Stimulated activated naive CD8-positive, alpha-beta T cell treated with anti-CD3 and anti-CD28 coated beads, Interleukin-15, amount 100 ng/mL, for 72 hours (primary cell): ENCODE results near the gene KANSL1.

Source experiments
- ATAC-seq: fragments of 150-1000 bp; cut with Tn5 transposase; 2 replicates; pipeline ENCODE4 v1.10.0; 2021; ENCODE audit warnings: mild to moderate bottlenecking, moderate library complexity
- DNase-seq, 2 donors: peaks; one replicate each; pipeline ENCODE4 v3.0.0; 2021 to 2022
- H3K27ac Mint-ChIP-seq, 2 donors: one replicate each; pipeline ENCODE4 v1.8.0; 2022; ENCODE audit warnings: mild to moderate bottlenecking in 2 of 2, mixed read lengths in 2 of 2, moderate library complexity in 2 of 2
- H3K27me3 Mint-ChIP-seq: one replicate; pipeline ENCODE4 v1.8.0; 2022; ENCODE audit warnings: mixed read lengths
- H3K4me1 Mint-ChIP-seq: one replicate; pipeline ENCODE4 v1.8.0; 2022; ENCODE audit warnings: mild to moderate bottlenecking, mixed read lengths
- H3K4me3 Mint-ChIP-seq, 2 donors: one replicate each; pipeline ENCODE4 v1.8.0; 2022; ENCODE audit warnings: mild to moderate bottlenecking in 2 of 2, mixed read lengths in 2 of 2, moderate library complexity in 1 of 2
- H3K9me3 Mint-ChIP-seq, 2 donors: one replicate each; pipeline ENCODE4 v1.8.0; 2022; ENCODE audit warnings: mixed read lengths in 2 of 2

Gene KANSL1

DNA sequence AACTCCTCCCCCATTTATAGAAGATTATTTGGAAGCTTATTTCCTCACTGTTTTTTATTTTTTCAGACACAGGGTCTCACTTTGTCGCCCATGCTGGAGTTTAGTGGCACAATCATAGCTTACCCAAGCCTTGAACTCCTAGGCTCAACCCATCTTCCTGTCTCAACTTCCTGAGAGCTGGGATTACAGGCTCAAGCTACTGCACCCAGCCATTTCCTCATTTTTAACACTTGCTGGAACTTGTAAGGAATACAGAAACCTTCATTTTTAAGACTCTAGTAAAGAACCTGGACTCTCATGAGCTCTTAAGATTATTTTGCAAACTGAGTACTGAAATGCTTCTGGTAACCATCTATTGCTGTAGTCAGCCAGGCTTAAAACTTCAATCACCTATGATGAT is 29.9 kb downstream of the KANSL1 start:
- Mint-ChIP-seq H3K27me3 (no peaks in the 10 kb centered on the region), H3K27ac (peak overlapping the region in 1 of 2 donors; percentile 2), H3K4me1 (peaks cover 83% of the 10 kb centered on the region), H3K4me3 (no peak overlapping the region), H3K9me3 (no peaks in the 10 kb centered on the region)
- no peak for ATAC-seq
- no peak for DNase-seq

DNA sequence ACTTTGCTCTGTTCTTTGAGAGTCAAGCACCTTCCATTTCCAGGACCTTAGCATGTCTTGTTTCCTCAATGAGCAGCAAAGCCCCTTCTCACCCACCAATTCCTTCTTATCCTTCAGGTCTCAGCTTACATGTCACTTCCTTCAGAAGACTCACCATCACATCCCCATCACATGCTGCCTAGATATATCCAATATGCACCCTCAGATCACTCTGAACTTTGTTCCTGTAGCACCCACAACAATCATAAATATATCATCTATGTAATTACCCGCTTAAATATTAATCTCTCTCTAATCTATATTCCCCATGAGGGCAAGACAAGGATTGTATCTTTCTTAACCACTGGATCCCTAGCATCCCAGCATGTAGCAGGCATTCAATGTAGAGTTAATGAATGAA is 30.4 kb downstream of the KANSL1 start:
- H3K4me1 Mint-ChIP-seq = peaks cover 82% of the 10 kb centered on the region
- DNase-seq = no peak
- H3K9me3 Mint-ChIP-seq = no peaks in the 10 kb centered on the region
- no peak for ATAC-seq
- H3K27ac Mint-ChIP-seq = peak overlapping the region in 1 of 2 donors; percentile 5
- H3K27me3 Mint-ChIP-seq = no peaks in the 10 kb centered on the region
- no peak overlapping the region for H3K4me3 Mint-ChIP-seq

DNA sequence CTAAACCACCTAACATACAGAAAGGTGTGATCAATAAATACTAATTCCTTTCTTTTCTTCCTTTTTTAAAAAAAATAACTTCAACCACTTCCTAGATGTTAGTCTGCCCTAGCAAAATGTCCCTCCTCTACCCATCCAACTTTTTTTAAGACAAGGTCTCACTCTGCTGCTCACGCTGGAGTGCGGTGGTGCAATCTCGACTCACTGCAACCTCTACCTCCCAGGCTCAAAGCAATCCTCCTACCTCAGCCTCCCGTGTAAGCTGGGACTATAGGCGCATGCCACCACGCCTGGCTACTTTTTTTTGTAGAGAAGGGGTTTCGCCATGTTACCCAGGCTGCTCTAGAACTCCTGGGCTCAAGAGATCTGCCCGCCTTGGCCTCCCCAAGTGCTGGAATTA is 33.1 kb downstream of the KANSL1 start:
- Mint-ChIP-seq H3K27me3 (no peaks in the 10 kb centered on the region), H3K9me3 (no peaks in the 10 kb centered on the region), H3K4me3 (no peak overlapping the region), H3K4me1 (peaks cover 91% of the 10 kb centered on the region), H3K27ac (peak overlapping the region; percentile 2 to 59)
- DNase-seq (no peak), ATAC-seq (no peak)

DNA sequence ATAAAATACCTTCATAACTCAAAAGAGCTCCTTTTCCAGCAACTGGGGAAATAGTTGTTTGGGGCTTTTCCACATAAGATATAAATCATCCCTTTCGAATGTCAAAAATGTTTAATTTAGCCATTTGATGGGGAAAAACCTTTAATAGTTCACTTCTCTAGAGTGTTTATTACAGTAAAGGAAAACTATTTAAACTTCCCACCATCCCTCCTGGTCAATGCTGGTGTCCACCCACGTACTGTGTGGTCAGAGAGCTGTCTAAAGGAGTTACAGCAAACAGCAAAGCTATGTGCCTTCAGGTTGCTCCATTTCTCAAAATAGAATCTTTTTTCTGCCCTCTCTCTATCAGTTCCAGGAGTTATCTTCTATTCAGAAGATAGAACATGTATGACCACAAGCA is 33.5 kb downstream of the KANSL1 start:
- DNase-seq (no peak), ATAC-seq (no peak)
- peaks cover 89% of the 10 kb centered on the region for H3K4me1 Mint-ChIP-seq
- peak overlapping the region in 1 of 2 donors; percentile 59 for H3K27ac Mint-ChIP-seq
- no peaks in the 10 kb centered on the region for H3K27me3 Mint-ChIP-seq
- no peaks in the 10 kb centered on the region for H3K9me3 Mint-ChIP-seq
- no peak overlapping the region for H3K4me3 Mint-ChIP-seq

DNA sequence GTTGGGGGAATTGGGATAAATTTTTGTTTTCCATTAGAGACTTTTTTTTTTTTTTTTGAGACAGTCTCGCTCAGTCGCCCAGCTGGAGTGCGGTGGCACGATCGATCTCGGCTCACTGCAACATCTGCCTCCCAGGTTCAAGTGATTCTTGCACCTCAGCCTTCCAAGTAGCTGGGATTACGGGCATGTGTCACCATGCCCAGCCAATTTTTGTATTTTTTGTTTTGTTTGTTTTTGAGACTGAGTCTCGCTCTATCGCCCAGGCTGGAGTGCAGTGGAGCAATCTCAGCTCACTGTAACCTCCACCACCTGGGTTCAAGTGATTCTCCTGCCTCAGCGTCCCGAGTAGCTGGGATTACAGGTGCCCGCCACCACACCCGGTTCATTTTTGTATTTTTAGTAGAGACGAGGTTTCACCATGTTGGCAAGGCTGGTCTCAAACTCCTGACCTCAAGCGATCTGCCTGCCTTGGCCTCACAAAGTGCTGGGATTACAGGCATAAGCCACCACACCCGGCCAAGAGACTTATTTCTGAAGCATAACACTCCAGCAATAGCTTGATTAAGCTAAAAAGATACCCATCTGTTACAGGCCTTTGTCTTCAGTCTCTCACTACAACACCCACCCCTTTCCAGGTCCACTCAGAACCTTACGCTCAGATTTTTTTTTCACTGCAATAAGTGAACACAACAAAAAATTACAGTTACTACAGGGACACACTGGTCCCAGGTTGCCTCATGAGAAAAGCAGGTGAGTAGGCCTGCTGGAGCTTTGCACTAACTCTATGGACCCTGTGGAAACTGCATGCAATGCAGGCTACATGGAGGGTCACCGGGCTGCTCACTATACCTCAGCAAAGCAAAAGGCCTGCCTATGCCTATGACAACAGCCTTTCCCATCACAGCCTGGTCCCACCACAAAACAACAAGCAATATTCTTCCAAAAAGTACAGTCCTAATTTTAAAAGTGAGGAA is 34.6 kb downstream of the KANSL1 start:
- ATAC-seq = no peak

DNA sequence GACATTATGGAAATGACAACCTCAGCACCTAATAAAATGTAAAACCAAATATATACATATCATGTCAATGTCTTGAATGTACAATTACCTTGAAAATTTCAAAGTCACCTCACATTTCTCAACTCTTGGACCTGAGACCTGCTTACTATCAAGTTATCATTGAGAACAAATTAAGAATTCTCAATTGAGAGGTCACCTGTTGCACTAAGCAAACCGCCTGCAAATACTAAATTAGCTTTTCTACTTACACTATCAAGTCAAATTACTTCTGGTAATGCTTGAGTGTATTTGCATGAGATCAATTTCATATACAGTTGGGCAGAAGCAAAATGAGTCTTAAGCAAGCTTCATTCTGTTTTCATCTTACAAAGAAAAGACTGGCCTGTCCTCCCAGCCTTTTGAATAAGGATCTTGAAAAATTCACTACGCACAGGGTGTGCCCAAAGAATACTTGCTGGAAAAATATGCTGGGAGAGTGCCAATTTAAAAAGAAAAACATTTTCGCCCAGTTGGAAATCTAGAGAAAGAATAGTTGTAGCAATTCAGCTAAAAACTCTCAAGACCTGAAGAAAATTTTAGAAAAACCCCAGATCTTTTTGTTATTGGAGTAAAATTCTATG is 35.7 kb downstream of the KANSL1 start:
- no peak for DNase-seq
- Mint-ChIP-seq H3K9me3 (no peaks in the 10 kb centered on the region), H3K4me3 (peak overlapping the region; percentile 6 to 49)

More for the DNA sequence above, 34.6 kb downstream of the KANSL1 start:
- Mint-ChIP-seq H3K9me3 (no peaks in the 10 kb centered on the region), H3K27me3 (no peaks in the 10 kb centered on the region), H3K27ac (peak overlapping the region; percentile 34 to 55), H3K4me3 (peak overlapping the region; percentile 2), H3K4me1 (peaks cover 89% of the 10 kb centered on the region)
- DNase-seq = no peak

DNA sequence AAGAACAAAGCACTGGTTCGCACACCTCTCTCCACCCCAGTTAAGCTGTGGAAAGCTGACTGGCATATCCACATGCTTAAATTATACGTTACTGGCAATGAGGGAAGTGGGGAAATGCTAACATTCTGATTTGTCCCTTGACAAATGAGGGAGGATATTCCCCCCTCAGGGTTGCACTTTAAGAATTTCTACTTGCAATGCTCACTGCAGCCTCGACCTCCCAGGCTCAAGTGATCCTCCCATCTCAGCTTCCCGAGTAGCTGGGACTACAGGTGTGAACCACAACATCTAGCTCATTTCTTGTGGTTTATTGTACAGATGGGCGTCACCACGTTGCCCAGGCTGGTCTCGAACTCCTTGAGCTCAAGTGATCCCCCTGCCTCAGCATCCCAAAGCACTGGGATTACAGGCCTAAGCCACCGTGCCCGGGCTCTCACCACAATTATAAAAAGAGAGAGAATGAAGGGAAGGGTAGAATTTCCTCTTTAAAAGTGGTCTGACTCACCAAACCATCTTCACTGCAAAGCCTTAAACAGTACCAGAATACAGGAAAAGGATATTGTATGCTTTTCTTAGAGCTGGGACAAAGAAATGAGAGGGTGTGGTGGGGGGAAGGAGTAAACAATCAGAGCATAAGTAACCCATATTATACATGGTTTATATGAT is 38.9 kb downstream of the KANSL1 start:
- ATAC-seq (peak; percentile 60), DNase-seq (peak in 1 of 2 donors; percentile 53)
- H3K4me1 Mint-ChIP-seq = peaks cover 90% of the 10 kb centered on the region
- H3K4me3 Mint-ChIP-seq = peak overlapping the region; percentile 71 to 72
- no peaks in the 10 kb centered on the region for H3K9me3 Mint-ChIP-seq
- H3K27ac Mint-ChIP-seq = peak overlapping the region; percentile 68 to 91
- no peaks in the 10 kb centered on the region for H3K27me3 Mint-ChIP-seq

More for the DNA sequence above, 35.7 kb downstream of the KANSL1 start:
- no peak for ATAC-seq
- Mint-ChIP-seq H3K27me3 (no peaks in the 10 kb centered on the region), H3K4me1 (peaks cover 89% of the 10 kb centered on the region), H3K27ac (peak overlapping the region in 1 of 2 donors; percentile 89)

DNA sequence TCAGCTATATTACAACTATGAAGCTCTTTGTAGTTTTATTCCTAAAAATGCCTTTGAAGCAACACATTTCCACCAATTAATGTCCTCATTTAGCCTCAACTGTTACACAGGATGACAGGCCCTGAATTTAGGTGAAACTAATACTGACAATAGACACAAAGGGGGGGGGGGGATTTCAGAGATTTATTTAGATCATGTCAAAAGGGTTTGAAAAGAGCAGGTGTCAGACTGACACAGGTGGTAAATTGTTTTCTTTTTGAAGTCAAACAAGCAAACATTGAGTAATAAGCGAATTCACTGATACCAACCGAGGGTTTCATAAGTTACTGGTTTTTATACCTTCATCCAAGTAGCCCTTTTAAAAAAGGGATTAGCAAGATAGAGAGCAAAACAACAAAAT is 40.8 kb downstream of the KANSL1 start:
- no peak for DNase-seq
- ATAC-seq = no peak
- Mint-ChIP-seq H3K4me1 (peaks cover 92% of the 10 kb centered on the region), H3K9me3 (no peaks in the 10 kb centered on the region), H3K4me3 (peak overlapping the region; percentile 4 to 16), H3K27me3 (no peaks in the 10 kb centered on the region), H3K27ac (peak overlapping the region; percentile 38 to 55)

DNA sequence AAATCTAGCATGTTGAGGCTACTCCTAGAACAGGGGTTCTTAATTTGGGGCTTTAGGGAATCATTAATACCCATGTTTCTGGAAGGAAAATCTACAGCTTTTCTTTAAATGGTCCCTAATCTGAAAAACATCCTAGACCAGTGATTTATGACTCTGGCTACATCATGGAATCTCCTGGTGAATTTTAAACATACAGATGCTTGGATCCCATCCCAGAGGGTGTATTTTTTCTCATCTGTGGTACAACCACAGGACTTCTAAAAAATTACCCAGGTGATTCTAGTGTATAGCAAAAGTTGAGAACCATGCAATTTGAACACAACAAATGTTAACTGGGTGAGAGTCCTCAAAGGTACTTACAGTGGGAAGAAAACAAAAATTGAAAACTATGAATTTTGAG is 41.5 kb downstream of the KANSL1 start:
- ATAC-seq = no peak
- no peak overlapping the region for H3K4me3 Mint-ChIP-seq

DNA sequence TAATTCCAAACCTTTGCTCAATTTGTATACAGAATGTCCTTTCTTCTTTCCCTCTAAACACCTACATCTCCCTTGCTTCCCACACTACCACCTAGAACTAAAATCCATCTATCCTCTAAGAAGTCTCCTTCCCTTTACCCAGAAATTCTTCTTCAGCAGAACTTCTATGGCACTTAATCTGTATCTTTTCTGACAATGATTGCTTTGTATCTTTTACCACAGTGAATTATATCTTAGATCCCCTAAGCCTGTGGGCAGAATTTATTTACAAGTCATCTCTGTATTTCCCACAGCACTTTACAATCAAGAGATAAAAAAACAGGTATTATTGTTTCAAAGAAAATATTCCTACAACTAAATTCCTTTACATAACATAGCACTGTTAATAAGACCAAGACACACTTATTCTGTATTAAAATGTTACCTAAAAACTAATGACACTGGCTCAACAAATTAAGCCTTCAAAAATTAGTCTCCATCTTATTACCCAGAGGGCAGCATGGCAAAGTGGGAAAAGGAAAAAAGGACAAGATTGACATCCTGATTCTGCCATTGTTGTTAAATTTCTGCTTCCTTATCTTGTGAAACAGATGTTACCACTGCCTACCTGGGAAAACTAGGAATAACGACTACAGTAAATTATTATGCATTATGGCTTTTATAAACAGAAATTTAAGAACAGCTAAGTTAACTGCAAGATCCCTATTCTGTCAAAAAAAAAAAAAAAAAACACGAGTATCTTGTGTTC is 42.8 kb downstream of the KANSL1 start:
- H3K4me1 Mint-ChIP-seq = peaks cover 92% of the 10 kb centered on the region
- no peaks in the 10 kb centered on the region for H3K27me3 Mint-ChIP-seq
- no peak overlapping the region for H3K27ac Mint-ChIP-seq

More for the DNA sequence above, 41.5 kb downstream of the KANSL1 start:
- Mint-ChIP-seq H3K27ac (no peak overlapping the region), H3K4me1 (peaks cover 92% of the 10 kb centered on the region), H3K9me3 (no peaks in the 10 kb centered on the region), H3K27me3 (no peaks in the 10 kb centered on the region)
- no peak for DNase-seq

DNA sequence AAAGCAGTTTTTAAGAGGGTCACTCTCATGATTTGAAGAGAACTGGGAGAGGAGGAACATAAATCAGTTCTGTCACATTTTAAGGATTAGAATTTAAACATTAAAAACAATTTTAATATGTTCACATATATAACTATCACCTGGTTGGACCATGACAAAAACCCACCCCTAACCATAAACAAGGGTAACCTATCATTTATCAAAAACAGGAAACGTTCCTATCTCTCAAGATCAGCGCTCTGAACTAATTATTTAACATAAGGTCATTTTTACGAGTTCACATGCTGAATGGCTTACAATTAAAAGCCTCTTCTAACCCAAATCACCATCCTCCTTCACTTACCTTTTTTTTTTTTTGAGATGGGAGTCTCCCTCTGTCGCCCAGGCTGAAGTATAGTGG is 45.0 kb downstream of the KANSL1 start:
- Mint-ChIP-seq H3K27me3 (no peaks in the 10 kb centered on the region), H3K4me3 (no peak overlapping the region), H3K27ac (no peak overlapping the region), H3K9me3 (no peaks in the 10 kb centered on the region), H3K4me1 (peaks cover 92% of the 10 kb centered on the region)
- DNase-seq (no peak), ATAC-seq (no peak)

More for the DNA sequence above, 42.8 kb downstream of the KANSL1 start:
- Mint-ChIP-seq H3K4me3 (no peak overlapping the region), H3K9me3 (no peaks in the 10 kb centered on the region)
- DNase-seq (no peak), ATAC-seq (no peak)

DNA sequence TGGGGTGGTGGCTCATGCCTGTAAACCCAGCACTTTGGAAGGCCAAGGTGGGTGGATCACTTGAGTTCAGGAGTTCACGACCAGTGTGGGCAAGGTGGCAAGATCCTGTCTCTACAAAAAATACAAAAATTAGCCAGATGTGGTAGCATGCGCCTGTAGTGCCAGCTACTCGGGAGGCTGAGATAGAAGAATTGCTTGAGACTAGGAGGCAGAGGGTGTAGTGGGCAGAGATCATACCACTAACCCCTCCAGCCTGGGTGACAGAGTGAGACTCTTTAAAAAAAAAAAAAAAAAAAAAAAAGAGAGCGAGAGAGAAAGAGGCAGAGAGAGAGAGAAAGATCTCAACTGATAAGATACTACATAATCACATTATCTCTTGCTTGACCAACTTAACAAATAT is 45.9 kb downstream of the KANSL1 start:
- no peak for DNase-seq
- Mint-ChIP-seq H3K4me1 (peaks cover 92% of the 10 kb centered on the region), H3K4me3 (peak overlapping the region; percentile 46 to 57), H3K27me3 (no peaks in the 10 kb centered on the region), H3K27ac (peak overlapping the region; percentile 36 to 41), H3K9me3 (no peaks in the 10 kb centered on the region)
- no peak for ATAC-seq

DNA sequence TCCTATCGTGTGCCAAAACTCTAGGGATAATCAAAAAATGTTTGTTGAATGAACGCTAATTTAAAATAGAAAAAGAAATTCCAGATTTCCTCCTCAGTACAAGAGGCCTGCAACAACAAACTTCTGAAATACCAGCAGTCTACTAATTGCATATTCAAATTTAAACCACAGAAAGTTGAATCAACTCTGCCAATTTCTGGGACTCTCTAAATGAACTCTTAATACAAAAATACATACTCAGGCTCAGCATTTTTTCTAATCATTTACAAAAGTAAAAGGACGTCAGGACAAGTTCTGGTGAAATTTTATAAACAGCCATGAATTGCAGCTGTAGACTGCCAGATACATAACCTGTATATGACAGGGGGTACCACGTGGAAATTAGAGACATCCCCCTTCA is 49.0 kb downstream of the KANSL1 start:
- Mint-ChIP-seq H3K27ac (peak overlapping the region in 1 of 2 donors; percentile 20), H3K4me1 (peaks cover 99% of the 10 kb centered on the region), H3K9me3 (no peaks in the 10 kb centered on the region), H3K27me3 (no peaks in the 10 kb centered on the region), H3K4me3 (peak overlapping the region; percentile 39 to 74)
- DNase-seq (no peak), ATAC-seq (no peak)

DNA sequence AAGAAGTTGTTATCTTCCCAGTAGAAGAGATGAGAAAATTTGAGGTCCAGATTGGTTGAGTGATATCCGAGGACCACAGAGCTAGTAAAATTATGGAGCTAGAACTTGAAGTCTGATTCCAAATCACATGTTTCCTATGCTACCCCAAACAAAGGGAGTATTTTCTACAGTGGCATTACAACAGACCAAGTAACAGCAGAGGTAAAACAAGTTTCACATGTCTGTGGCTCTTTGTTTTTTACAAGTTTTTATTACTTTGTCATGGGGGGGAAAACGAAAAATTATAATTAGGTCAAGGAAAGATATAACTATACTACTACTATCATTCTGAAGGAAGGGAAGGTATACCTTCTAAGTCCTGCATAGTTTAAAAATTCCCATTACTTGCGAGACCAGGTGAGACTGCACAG is 49.4 kb downstream of the KANSL1 start:
- no peaks in the 10 kb centered on the region for H3K27me3 Mint-ChIP-seq
- H3K4me3 Mint-ChIP-seq = peak overlapping the region; percentile 54 to 74

DNA sequence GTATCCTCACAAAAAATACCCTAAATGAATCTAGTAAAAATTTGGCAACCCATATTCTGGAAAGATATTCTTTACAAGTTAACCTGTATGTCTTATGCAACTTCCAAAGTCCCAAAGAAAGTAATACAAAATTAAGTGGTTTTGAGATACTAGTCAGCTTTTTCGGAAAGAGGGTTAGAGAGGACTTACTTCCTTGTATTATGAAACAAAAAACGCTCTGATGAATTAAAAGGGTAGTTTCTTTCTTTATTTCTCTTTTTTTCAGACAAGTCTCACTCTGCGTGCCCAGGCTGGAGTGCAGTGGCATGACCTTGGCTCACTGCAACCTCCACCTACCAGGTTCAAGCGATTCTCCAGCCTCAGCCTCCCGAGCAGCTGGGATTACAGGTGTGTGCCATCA is 51.6 kb downstream of the KANSL1 start:
- DNase-seq (no peak), ATAC-seq (peak; percentile 26)
- H3K4me3 Mint-ChIP-seq = peak overlapping the region; percentile 23 to 60
- H3K4me1 Mint-ChIP-seq = peaks cover 99% of the 10 kb centered on the region
- H3K27me3 Mint-ChIP-seq = no peaks in the 10 kb centered on the region
- H3K9me3 Mint-ChIP-seq = no peaks in the 10 kb centered on the region
- H3K27ac Mint-ChIP-seq = peak overlapping the region in 1 of 2 donors; percentile 48

More for the DNA sequence above, 49.4 kb downstream of the KANSL1 start:
- Mint-ChIP-seq H3K9me3 (no peaks in the 10 kb centered on the region), H3K4me1 (peaks cover 99% of the 10 kb centered on the region), H3K27ac (peak overlapping the region in 1 of 2 donors; percentile 20)
- DNase-seq (no peak), ATAC-seq (no peak)
